GM19467 (cell line): ENCODE data around the gene FAM149B1.
"Not testable (repeated sequence)": the region's sequence is repeated elsewhere in the genome, so short reads cannot be mapped to it uniquely, and the experiment has no call there.

Experiments used
- ATAC-seq: cut with Tn5 transposase; IDR thresholded peaks from one replicate; pipeline ENCODE4 v1.9.1; 2021; ENCODE audit warnings: mild to moderate bottlenecking, moderate library complexity; ENCODE audit not compliant: unreplicated experiment

Gene FAM149B1

GRCh38 chr10:73167783-73168464, at the start of gene FAM149B1, which contains the start of gene ECD:
Gene FAM149B1 (plus strand): TSS chr10:73168119. CDS start chr10:73168340, 221 bp downstream.
Gene ECD (minus strand): TSS chr10:73168008. CDS start chr10:73163937, 4,071 bp downstream.
- peak; percentile 81 for ATAC-seq

GRCh38 chr10:73119457-73119856, 48.5 kb upstream of the FAM149B1 start:
- no peak for ATAC-seq

DNA sequence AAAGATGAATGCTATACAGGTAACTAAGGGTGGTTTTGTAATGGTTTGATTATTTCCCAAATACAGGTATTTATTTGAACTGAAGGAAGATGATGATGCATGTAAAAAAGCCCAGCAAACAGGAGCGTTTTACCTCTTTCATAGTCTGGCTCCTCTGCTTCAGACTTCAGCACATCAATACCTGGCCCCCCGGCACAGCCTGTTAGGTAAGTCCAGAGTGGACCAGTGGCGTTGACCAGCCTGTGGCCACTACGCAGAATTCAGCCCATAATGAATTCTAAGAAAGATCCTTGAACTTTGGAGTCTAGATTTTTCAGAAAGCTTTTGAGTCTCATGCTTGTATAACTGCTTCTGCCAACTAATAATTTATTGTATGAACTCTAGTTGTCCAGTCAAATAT, 48.0 kb upstream of the FAM149B1 start:
- no peak for ATAC-seq

DNA sequence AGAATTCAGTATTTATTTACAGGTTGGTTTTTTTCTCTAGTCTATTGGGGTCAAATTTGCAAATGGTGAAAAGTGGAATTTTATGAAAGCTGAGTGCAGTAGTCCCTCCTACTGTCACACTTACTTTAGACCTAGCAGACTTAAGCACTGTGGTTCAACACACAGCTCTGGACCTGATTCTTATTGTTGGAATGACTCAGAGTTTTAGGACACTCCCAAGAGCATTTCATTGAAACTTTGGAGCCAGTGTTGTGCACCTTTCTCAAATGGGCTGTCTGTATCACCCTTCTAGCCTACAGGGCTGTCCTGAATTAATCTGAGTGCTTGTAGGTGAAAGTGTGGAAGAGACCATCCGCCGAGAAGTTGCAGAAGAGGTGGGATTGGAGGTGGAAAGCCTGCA, 41.6 kb upstream of the FAM149B1 start:
- no peak for ATAC-seq

GRCh38 chr10:73131301-73131700, 36.6 kb upstream of the FAM149B1 start:
- no peak for ATAC-seq

GRCh38 chr10:73131913-73132686, 35.8 kb upstream of the FAM149B1 start:
- ATAC-seq = no peak

DNA sequence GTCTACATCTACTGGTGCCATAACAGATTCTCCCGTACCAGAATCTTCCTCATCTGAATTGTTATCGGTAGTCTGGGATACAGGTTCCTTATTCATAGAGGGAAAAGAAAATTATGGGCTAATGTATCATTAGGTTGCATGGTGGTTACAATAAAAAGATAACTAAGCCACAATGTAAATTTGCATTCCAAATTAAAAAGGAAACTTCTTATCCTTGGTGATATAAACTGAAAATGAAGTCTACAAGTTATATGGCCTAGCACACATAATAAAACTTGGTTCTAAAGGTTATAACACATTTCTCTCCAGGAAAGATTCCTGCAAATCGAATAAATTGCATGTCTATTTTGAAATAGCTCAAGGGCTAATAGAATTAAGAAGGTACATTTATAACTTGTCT, 33.2 kb upstream of the FAM149B1 start:
- ATAC-seq = no peak

GRCh38 chr10:73136627-73137026, 31.3 kb upstream of the FAM149B1 start:
- ATAC-seq = no peak

- no peak for ATAC-seq
Observed at GRCh38 chr10:73139251-73139650, 28.7 kb upstream of the FAM149B1 start.

- ATAC-seq = no peak
Observed at GRCh38 chr10:73141603-73142002, 26.3 kb upstream of the FAM149B1 start.

GRCh38 chr10:73150633-73151413, 17.1 kb upstream of the FAM149B1 start:
- not testable (repeated sequence) for ATAC-seq

- ATAC-seq = no peak
Observed at GRCh38 chr10:73152009-73152408, 15.9 kb upstream of the FAM149B1 start.

- no peak for ATAC-seq
Observed at GRCh38 chr10:73156054-73156453, 11.9 kb upstream of the FAM149B1 start.

DNA sequence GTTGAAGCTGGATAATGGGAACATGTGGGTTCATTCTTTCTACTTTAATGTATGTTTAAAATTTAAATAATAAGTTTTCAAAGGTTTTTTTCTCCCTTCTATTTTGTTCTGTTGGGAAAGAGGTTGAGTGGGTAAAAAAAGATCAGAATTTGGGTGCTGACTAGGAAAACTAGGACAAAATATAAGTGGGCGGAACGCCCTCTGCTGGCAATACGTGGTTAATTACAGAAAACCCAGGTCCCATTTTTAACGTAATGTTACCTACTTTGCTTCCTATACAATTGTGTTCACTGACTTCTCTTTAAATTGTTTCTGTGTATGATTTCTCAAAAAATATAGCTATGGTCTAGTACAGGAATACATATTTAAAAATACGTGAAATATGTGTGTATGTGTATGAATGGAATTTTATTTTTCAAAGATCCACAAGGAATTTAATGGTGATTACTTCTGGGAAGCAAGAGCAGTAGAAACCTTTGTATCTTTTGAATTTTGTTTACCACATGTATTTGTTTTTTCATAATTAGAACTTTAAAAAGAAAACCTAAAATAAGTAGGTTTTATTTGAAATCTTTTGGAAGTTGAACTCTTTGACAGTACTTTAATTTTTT, 8.8 kb upstream of the FAM149B1 start:
- no peak for ATAC-seq

- no peak for ATAC-seq
Observed at GRCh38 chr10:73161079-73161478, 6.8 kb upstream of the FAM149B1 start.

- no peak for ATAC-seq
Observed at GRCh38 chr10:73161662-73162061, 6.3 kb upstream of the FAM149B1 start.

GRCh38 chr10:73163096-73163495, 4.8 kb upstream of the FAM149B1 start:
- ATAC-seq = no peak

DNA sequence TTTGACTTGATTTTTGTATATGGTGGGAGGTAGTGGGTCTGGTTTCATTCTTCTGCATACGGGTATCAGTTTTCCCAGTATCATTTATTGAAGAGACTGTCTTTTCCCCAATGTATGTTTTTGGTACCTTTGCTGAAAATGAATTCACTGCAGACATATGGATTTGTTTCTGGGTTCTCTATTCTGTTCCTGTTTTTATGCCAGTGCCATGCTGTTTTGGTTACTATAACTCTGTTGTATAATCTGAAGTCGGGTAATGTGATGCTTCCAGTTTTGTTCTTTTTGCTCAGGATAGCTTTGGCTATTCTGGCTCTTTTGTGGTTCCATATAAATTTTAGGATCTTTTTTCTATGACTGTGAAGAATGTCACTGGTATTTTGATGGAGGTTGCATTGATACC, 947 bp upstream of the FAM149B1 start:
- no peak for ATAC-seq

DNA sequence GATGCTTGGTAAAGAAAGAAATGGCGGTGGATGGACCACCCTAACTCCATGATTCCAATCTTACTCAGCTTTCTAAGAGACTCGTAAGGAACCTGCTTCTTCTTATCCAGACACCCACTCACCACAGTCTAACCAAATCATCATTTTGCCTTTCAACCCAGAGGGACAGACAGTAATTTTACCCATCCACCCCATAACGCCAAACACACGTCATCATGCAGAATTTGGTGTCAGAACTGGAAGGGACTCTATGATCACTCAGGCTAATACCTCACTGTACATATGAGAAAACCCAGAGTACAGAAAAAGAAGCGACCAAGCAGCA, 499 bp upstream of the FAM149B1 start:
- peak; percentile 25 for ATAC-seq

DNA sequence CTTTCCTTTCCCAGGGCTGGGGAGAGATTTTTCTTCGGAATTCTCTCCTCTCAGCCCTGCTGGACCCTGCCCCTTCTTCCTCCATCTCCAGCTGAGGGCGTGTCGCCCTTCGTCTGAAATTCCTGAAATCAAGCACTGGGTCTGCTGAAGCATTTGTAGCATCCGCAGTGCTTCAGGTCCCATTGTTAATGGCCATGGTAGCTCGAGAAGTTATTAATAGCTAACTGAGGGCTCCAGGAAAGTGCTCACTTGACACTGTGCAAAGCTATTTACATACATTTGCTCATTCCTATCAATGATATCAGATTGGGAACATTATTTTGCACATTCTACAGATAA, 515 bp downstream of the FAM149B1 start:
- peak; percentile 25 for ATAC-seq

- ATAC-seq = no peak
Observed at GRCh38 chr10:73169320-73169719, 1.4 kb downstream of the FAM149B1 start.
